Testis (tissue), 2 donors: ENCODE results near the gene VPS52.
A peak's percentile ranks its signal among the peaks of the same experiment; 100 is the strongest.

Experiments
- POLR2A ChIP-seq: fragments of 450-650 bp; IDR thresholded peaks from one replicate; pipeline ENCODE4 v1.6.1; 2017; ENCODE audit warnings: antibody characterized with exemption, mild to moderate bottlenecking, moderate library complexity
- TF ChIP-seq, protein P1 (sequence below), 3 experiments: fragments of 450-650 bp in 2 of 3; fragments of 200-600 bp in 1 of 3; sonication (generic) in 1 of 3; IDR thresholded peaks; one replicate each; pipeline ENCODE4 v1.5.1; 2016 to 2019; ENCODE audit warnings: antibody characterized with exemption in 3 of 3, mild to moderate bottlenecking in 2 of 3, moderate library complexity in 1 of 3

DNA sequence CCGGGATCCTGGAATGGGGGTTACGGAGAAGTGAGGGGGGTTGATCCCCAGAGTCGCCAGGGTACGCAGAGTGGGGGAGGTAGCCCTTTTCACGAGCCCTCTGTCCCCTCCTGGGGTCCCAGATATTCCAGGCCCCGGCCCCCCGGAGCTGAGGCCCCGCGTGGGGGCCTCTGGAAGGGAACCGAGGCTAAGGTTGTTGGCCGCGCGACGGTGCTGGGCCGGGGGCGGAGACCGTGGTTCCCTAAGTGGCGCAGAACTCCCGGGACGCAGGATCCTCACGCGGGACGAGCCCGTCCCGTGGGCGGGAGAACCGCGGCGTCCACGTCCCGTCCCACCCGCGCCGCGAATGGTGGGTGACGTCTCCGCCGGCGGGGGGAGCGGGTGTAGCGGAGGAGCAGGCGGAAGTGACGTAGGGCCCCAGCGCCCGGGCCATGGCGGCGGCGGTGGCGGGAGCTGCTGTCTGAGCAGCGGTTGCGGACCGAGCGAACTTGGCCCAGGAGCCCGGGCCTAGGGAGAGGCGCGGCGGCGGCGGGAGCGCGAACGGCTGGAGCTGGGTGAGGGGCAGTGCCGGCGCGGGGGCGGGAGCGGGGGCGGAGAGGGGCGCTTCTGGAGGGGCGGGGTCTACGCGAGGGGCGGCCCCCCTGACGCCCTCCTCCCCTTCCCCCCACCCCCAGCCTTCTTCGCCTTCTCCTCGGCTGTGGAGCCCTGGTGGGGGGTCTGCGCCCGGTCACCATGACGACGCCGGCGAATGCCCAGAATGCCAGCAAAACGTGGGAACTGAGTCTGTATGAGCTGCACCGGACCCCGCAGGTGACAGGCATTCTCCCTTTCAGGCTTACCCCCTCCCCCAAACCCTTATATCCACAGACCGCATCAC, 63.3 kb downstream of the VPS52 start, which contains the start of gene RING1:
- TF ChIP-seq, protein P1, sequence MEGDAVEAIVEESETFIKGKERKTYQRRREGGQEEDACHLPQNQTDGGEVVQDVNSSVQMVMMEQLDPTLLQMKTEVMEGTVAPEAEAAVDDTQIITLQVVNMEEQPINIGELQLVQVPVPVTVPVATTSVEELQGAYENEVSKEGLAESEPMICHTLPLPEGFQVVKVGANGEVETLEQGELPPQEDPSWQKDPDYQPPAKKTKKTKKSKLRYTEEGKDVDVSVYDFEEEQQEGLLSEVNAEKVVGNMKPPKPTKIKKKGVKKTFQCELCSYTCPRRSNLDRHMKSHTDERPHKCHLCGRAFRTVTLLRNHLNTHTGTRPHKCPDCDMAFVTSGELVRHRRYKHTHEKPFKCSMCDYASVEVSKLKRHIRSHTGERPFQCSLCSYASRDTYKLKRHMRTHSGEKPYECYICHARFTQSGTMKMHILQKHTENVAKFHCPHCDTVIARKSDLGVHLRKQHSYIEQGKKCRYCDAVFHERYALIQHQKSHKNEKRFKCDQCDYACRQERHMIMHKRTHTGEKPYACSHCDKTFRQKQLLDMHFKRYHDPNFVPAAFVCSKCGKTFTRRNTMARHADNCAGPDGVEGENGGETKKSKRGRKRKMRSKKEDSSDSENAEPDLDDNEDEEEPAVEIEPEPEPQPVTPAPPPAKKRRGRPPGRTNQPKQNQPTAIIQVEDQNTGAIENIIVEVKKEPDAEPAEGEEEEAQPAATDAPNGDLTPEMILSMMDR (IDR thresholded peaks at IDR 0.05) = no peak
- TF ChIP-seq POLR2A = peak; percentile 89
